ENCODE data around the gene DHRS4L2. TPM values are rescaled to one million over a fixed set of nuclear protein-coding genes. Genes with fewer than 3 reads are reported as not detected.
"Not testable (repeated sequence)": the region's sequence is repeated elsewhere in the genome, so short reads cannot be mapped to it uniquely, and the experiment has no call there.

Gene DHRS4L2
- total RNA-seq, 1 experiment from 2014 or later: 7.8 TPM

DNA sequence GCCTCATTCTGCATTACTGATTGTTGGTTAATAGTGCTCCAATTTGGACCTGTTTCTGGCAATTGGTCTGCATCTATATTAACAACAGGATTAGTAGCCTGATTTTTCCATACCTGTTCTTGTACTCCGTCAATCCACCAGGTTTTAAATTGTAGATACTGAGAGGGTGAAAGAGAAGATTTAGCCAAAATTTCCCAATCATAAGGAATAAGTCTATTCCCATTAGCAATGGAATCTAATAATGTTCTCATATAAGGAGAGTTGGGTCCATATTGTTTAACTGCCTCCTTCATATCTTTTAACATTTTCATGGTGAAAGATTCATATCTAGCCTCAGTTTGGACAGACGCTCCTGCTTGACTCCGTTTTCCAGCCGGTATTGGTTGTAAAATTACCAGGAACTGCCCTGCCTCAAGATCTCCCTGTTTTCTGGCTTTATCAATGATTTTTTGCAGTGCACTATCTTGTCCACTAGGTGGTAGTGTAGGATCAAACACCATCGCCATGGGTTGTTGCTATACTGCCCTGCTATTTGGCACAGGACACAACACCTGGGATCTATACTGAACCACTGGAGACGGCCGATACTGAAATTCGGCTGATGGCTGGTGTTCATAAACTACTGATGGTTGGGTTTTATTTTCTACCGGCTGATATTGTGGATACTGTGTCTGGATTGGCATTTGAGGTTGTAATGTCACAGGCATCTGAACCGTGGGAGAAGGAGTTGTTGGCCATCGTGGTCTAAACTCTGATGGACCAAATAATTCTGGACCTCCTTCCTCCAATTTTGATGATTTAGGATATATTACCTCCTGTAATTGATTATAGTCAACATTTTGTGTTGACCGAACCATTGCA, 25.2 kb downstream of the DHRS4L2 start:
- Histone ChIP-seq H3K36me3 (ENCODE audit: control insufficient read depth, insufficient read depth, low read length) (no peaks in the 10 kb centered on the region), H3K4me3 (ENCODE audit: low read depth, low read length) (no peak overlapping the region), H3K4me1 (no peaks in the 10 kb centered on the region), H3K9me3 (no peaks in the 10 kb centered on the region), H3K27me3 (replicated peaks; ENCODE audit: control insufficient read depth, insufficient read depth, low read length) (no peaks in the 10 kb centered on the region)
- Mint-ChIP-seq H3K4me3 (ENCODE audit: unreplicated experiment) (no peak overlapping the region), H3K27ac (ENCODE audit: unreplicated experiment) (no peak overlapping the region), H3K27me3 (ENCODE audit: insufficient read depth, unreplicated experiment) (peaks cover 5% of the 10 kb centered on the region), H3K4me1 (ENCODE audit: low read depth, unreplicated experiment) (no peaks in the 10 kb centered on the region), H3K36me3 (ENCODE audit: insufficient read depth, unreplicated experiment) (no peaks in the 10 kb centered on the region), H3K9me3 (ENCODE audit: unreplicated experiment) (peaks cover 10% of the 10 kb centered on the region)
- BruUV-seq (replicated peaks): no TSS peak
- TF ChIP-seq, protein P1, sequence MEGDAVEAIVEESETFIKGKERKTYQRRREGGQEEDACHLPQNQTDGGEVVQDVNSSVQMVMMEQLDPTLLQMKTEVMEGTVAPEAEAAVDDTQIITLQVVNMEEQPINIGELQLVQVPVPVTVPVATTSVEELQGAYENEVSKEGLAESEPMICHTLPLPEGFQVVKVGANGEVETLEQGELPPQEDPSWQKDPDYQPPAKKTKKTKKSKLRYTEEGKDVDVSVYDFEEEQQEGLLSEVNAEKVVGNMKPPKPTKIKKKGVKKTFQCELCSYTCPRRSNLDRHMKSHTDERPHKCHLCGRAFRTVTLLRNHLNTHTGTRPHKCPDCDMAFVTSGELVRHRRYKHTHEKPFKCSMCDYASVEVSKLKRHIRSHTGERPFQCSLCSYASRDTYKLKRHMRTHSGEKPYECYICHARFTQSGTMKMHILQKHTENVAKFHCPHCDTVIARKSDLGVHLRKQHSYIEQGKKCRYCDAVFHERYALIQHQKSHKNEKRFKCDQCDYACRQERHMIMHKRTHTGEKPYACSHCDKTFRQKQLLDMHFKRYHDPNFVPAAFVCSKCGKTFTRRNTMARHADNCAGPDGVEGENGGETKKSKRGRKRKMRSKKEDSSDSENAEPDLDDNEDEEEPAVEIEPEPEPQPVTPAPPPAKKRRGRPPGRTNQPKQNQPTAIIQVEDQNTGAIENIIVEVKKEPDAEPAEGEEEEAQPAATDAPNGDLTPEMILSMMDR (IDR thresholded peaks at IDR 0.05; ENCODE audit: insufficient read depth in 1 of 2, low read depth in 1 of 2, low read length in 1 of 2, severe bottlenecking in 1 of 2, unreplicated experiment in 1 of 2): peak; percentile 66 to 83
- peak; percentile 52 to 77 for DNase-seq
- CTCF ChIA-PET: no interaction called here
- POLR2A ChIA-PET: no interaction called here
- intact Hi-C loops (cut with micrococcal nuclease; ENCODE audit: unreplicated experiment): loop anchor here (1.0 to 2.0 kb wide), 6 partner anchors 22 to 147 kb away; partner anchors contain the start of gene IRF9

DNA sequence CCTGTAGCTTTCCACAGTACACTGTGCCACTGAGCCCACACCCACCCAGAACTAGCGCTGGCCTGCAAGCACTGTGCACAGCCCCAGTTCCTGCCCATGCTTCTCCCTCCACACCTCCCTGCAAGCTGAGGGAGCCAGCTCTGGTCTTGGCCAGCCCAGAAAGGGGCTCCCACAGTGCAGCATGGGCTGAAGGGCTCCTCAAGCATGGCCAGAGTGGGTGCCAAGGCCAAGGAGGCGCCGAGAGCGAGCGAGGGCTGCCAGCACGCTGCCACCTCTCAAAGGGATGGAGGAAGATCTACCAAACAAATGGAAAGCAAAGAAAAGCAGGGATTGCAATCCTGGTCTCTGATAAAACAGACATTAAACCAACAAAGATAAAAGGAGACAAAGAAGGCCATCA, 27.0 kb downstream of the DHRS4L2 start:
- BruUV-seq (replicated peaks); H3K36me3 Mint-ChIP-seq (ENCODE audit: insufficient read depth, unreplicated experiment); H3K9me3 ChIP-seq; H3K27me3 ChIP-seq (replicated peaks; ENCODE audit: control insufficient read depth, insufficient read depth, low read length); H3K4me3 Mint-ChIP-seq (ENCODE audit: unreplicated experiment); H3K4me1 Mint-ChIP-seq (ENCODE audit: low read depth, unreplicated experiment); H3K27ac Mint-ChIP-seq (ENCODE audit: unreplicated experiment); POLR2A ChIA-PET; H3K4me3 ChIP-seq (ENCODE audit: low read depth, low read length); H3K27me3 Mint-ChIP-seq (ENCODE audit: insufficient read depth, unreplicated experiment); CTCF ChIA-PET; H3K36me3 ChIP-seq (ENCODE audit: control insufficient read depth, insufficient read depth, low read length); H3K4me1 ChIP-seq; DNase-seq: not testable (repeated sequence)
- intact Hi-C loops (cut with micrococcal nuclease; ENCODE audit: unreplicated experiment): loop anchor here (2.0 kb wide), 2 partner anchors 43 to 75 kb away; no protein-coding TSS in a partner anchor
- peaks cover 10% of the 10 kb centered on the region for H3K9me3 Mint-ChIP-seq (ENCODE audit: unreplicated experiment)

DNA sequence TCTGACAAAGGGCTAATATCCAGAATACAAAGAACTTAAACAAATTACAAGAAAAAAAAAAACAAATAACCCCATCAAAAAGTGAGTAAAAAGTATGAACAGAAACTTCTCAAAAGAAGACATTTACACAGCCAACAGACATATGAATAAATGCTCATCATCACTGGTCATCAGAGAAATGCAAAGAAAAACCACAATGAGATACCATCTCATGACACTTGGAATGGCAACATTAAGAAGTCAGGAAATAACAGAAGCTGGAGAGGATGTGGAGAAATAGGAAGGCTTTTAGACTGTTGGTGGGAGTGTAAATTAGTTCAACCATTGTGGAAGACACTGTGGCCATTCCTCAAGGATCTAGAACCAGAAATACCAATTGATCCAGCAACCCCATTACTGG, 30.2 kb downstream of the DHRS4L2 start:
- intact Hi-C loops (cut with micrococcal nuclease; ENCODE audit: unreplicated experiment); H3K36me3 ChIP-seq (ENCODE audit: control insufficient read depth, insufficient read depth, low read length); H3K27ac Mint-ChIP-seq (ENCODE audit: unreplicated experiment); H3K9me3 ChIP-seq; DNase-seq; H3K27me3 ChIP-seq (replicated peaks; ENCODE audit: control insufficient read depth, insufficient read depth, low read length); POLR2A ChIA-PET; H3K4me3 Mint-ChIP-seq (ENCODE audit: unreplicated experiment); H3K4me1 Mint-ChIP-seq (ENCODE audit: low read depth, unreplicated experiment); H3K27me3 Mint-ChIP-seq (ENCODE audit: insufficient read depth, unreplicated experiment); H3K4me3 ChIP-seq (ENCODE audit: low read depth, low read length); BruUV-seq (replicated peaks); H3K4me1 ChIP-seq; CTCF ChIA-PET; H3K36me3 Mint-ChIP-seq (ENCODE audit: insufficient read depth, unreplicated experiment): not testable (repeated sequence)
- H3K9me3 Mint-ChIP-seq (ENCODE audit: unreplicated experiment): peaks cover 10% of the 10 kb centered on the region

DNA sequence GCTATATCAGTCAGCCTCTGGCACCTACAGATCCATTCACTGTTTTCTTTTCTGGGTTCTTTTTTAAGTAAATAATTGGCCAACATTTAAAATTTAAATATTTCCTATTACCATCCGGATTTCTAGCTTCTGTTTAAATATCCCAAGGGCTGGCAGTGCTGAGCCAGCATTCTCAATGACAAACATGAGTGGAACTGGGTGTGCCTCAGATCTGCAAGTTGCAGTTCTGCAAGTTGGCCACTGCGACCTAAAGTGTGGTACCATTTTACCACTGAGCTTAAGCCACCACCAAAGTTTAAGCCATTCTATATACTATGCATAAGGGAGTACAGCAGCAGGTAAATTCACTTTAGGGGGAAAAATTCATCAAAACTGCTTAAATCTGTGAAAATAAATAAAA, 31.2 kb downstream of the DHRS4L2 start:
- H3K4me1 ChIP-seq; CTCF ChIA-PET; H3K9me3 ChIP-seq; H3K4me1 Mint-ChIP-seq (ENCODE audit: low read depth, unreplicated experiment); POLR2A ChIA-PET; H3K27ac Mint-ChIP-seq (ENCODE audit: unreplicated experiment); H3K4me3 Mint-ChIP-seq (ENCODE audit: unreplicated experiment); H3K27me3 Mint-ChIP-seq (ENCODE audit: insufficient read depth, unreplicated experiment); H3K36me3 ChIP-seq (ENCODE audit: control insufficient read depth, insufficient read depth, low read length); H3K36me3 Mint-ChIP-seq (ENCODE audit: insufficient read depth, unreplicated experiment); intact Hi-C loops (cut with micrococcal nuclease; ENCODE audit: unreplicated experiment); H3K4me3 ChIP-seq (ENCODE audit: low read depth, low read length); H3K27me3 ChIP-seq (replicated peaks; ENCODE audit: control insufficient read depth, insufficient read depth, low read length); DNase-seq; BruUV-seq (replicated peaks): not testable (repeated sequence)
- peaks cover 10% of the 10 kb centered on the region for H3K9me3 Mint-ChIP-seq (ENCODE audit: unreplicated experiment)

DNA sequence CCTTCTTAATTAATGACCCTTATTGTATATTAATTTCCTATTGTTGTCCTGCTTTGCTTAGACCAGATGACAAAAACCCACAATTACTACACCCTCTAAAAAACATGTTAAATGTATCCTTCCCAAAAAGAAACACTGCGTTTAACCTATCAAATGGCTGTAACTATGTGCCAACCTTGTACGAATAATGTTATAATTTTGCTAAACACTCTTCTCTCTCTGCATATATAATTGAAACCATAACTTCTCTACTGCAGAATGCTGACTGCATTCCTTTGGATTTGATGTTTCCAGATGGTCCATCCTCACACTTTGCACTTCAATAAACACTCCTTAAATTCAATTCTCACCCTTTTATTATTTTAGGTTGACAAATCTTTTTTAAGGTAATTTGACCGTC, 31.8 kb downstream of the DHRS4L2 start:
- POLR2A ChIA-PET; H3K36me3 Mint-ChIP-seq (ENCODE audit: insufficient read depth, unreplicated experiment); CTCF ChIA-PET; DNase-seq; H3K27me3 ChIP-seq (replicated peaks; ENCODE audit: control insufficient read depth, insufficient read depth, low read length); H3K27me3 Mint-ChIP-seq (ENCODE audit: insufficient read depth, unreplicated experiment); BruUV-seq (replicated peaks); H3K9me3 ChIP-seq; H3K4me1 ChIP-seq; intact Hi-C loops (cut with micrococcal nuclease; ENCODE audit: unreplicated experiment); H3K4me3 ChIP-seq (ENCODE audit: low read depth, low read length); H3K27ac Mint-ChIP-seq (ENCODE audit: unreplicated experiment); H3K36me3 ChIP-seq (ENCODE audit: control insufficient read depth, insufficient read depth, low read length); H3K4me1 Mint-ChIP-seq (ENCODE audit: low read depth, unreplicated experiment); H3K4me3 Mint-ChIP-seq (ENCODE audit: unreplicated experiment): not testable (repeated sequence)
- H3K9me3 Mint-ChIP-seq (ENCODE audit: unreplicated experiment): peaks cover 10% of the 10 kb centered on the region

DNA sequence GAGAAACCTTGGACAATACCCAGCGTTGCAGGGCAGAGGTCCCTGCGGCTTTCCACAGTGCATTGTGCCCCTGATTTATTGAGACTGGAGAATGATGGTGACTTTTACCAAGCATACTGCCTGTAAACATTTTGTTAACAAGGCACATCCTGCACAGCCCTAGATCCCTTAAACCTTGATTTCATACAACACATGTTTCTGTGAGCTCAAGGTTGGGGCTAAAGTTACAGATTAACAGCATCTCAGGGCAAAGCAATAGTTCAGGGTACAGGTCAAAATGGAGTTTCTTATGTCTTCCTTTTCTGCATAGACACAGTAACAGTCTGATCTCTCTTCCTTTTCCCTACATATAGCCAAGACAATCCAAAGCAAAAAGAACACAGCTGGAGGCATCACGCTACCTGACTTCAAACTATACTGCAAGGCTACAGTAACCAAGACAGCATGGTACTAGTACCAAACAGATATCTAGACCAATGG, 36.2 kb downstream of the DHRS4L2 start:
- H3K4me3 ChIP-seq (ENCODE audit: low read depth, low read length); H3K36me3 Mint-ChIP-seq (ENCODE audit: insufficient read depth, unreplicated experiment); intact Hi-C loops (cut with micrococcal nuclease; ENCODE audit: unreplicated experiment); H3K9me3 ChIP-seq; H3K36me3 ChIP-seq (ENCODE audit: control insufficient read depth, insufficient read depth, low read length); CTCF ChIA-PET; BruUV-seq (replicated peaks); DNase-seq; H3K4me3 Mint-ChIP-seq (ENCODE audit: unreplicated experiment); H3K4me1 ChIP-seq; H3K27me3 Mint-ChIP-seq (ENCODE audit: insufficient read depth, unreplicated experiment); H3K27ac Mint-ChIP-seq (ENCODE audit: unreplicated experiment); H3K4me1 Mint-ChIP-seq (ENCODE audit: low read depth, unreplicated experiment); POLR2A ChIA-PET; H3K27me3 ChIP-seq (replicated peaks; ENCODE audit: control insufficient read depth, insufficient read depth, low read length); H3K9me3 Mint-ChIP-seq (ENCODE audit: unreplicated experiment): not testable (repeated sequence)

All from Caco-2 (cell line).